ENCODE data around the gene GLUD1.

GRCh38 chr10:87058171-87058570 is 36.5 kb downstream of the GLUD1 start:
- TF ChIP-seq POLR2A (IDR thresholded peaks at IDR 0.05) (no peak), CTCF (IDR thresholded peaks at IDR 0.05) (no peak)
